Heart right ventricle (tissue), 16 donors: ENCODE measurements around the gene FMNL3. TPM values are rescaled to one million over a fixed set of nuclear protein-coding genes. Genes with fewer than 3 reads are reported as not detected.

ENCODE experiments used
- ATAC-seq, 8 donors: fragments of 200-7000 bp; cut with Tn5 transposase; one replicate each; pipeline ENCODE4 v1.9.1; 2020; ENCODE audit warnings: mild to moderate bottlenecking in 8 of 8, moderate library complexity in 8 of 8, moderate number of reproducible peaks in 1 of 8
- DNase-seq, 2 donors: peaks; one replicate each; pipeline ENCODE4 v3.0.0-alpha.2; 2020
- H3K27ac ChIP-seq, 10 donors: fragments of 200-600 bp; sonication (generic) in 2 of 10; one replicate each; pipeline versions ENCODE4 v1.5.0 to v1.8.0; 2020 to 2022; ENCODE audit warnings: mild to moderate bottlenecking in 3 of 10
- H3K27me3 ChIP-seq, 7 donors: fragments of 200-600 bp; one replicate each; pipeline ENCODE4 v1.8.0; 2021 to 2022; ENCODE audit warnings: mild to moderate bottlenecking in 2 of 7
- H3K36me3 ChIP-seq, 9 donors: fragments of 200-600 bp; sonication (generic) in 1 of 9; one replicate each; pipeline versions ENCODE4 v1.5.0 to v1.8.0; 2020 to 2022; ENCODE audit warnings: mild to moderate bottlenecking in 2 of 9
- H3K4me1 ChIP-seq, 9 donors: fragments of 200-600 bp; sonication (generic) in 1 of 9; one replicate each; pipeline versions ENCODE4 v1.5.0 to v1.8.0; 2020 to 2022; ENCODE audit warnings: mild to moderate bottlenecking in 4 of 9
- H3K4me3 ChIP-seq, 10 donors: fragments of 200-600 bp; sonication (generic) in 2 of 10; one replicate each; pipeline versions ENCODE4 v1.5.0 to v1.8.0; 2020 to 2022; ENCODE audit warnings: mild to moderate bottlenecking in 7 of 10, moderate library complexity in 2 of 10
- H3K9me3 ChIP-seq, 11 donors: fragments of 200-600 bp in 10 of 11; sonication (generic) in 2 of 11; one replicate each; pipeline versions ENCODE4 v1.5.0 to v1.8.0; 2013 to 2022; ENCODE audit warnings: mild to moderate bottlenecking in 2 of 11, control low read depth in 1 of 11, moderate library complexity in 1 of 11
- WGBS, 2 donors: extraction: QIAGEN DNeasy Blood & Tissue Kit; methylation state at CpG; one replicate each; pipeline ENCODE4 v1.1.7; 2013; ENCODE audit warnings: inconsistent platforms in 1 of 2; 5-methylcytosine and 5-hydroxymethylcytosine counted together
- intact Hi-C, 10 donors: fragments of 100-400 bp; cut with DNase I; formaldehyde crosslinking; loops; one replicate each; pipeline versions ENCODE4 v1.11.1 to v1.14.2; 2022
- polyA plus RNA-seq, 2 donors: library from polyadenylated mRNA; stranded (reverse); fragments of 200-250 nt; gene quantifications; one replicate each; pipeline ENCODE4 v1.2.3, GENCODE V29; 2013
- total RNA-seq, 10 donors: library from RNA; stranded (reverse); fragmentation: NEBNext Ultra II Directional in 3 of 10; extraction: Animal tissue kit (Norgen Biotek cat#: 25700) in 3 of 10; gene quantifications; one replicate each; pipeline versions ENCODE4 v1.2.1 to v1.2.4, GENCODE V29; 2021 to 2023
- TF ChIP-seq, protein P1 (sequence below), 9 donors: fragments of 200-600 bp; sonication (generic) in 2 of 9; IDR thresholded peaks; one replicate each; pipeline versions ENCODE4 v1.5.0 to v1.8.0; 2021 to 2022; ENCODE audit warnings: antibody characterized with exemption in 9 of 9, mild to moderate bottlenecking in 5 of 9, moderate library complexity in 1 of 9
- donor health status: Arrhythmogenic right ventricular cardiomyopathy.
- donor health status: ischemic (EF 13 %, LVEDD 7.1; RV severe dilation, severe dysfunction).
- donor health status: healthy with polysubstance abuse.
- donor health status: DM: no; HTN: yes; CAD: no.
- donor health status: DM: no; HTN: no; CAD: no.
- donor health status: ischemic (EF 25% LVEDD 6.9; RV normal size, moderate dysfunction).
- donor health status: ischemic (EF 25% LVEDD 5.7; RV mildly dilated, moderate dysfunction).
- donor health status: healthy.
- donor health status: DM: yes; HTN: yes; CAD: no.
- donor health status: Ischemic cardiomyopathy.
- donor health status: ischemic (EF 35%, LVEDD 5.7; RV mildly dilated, moderate dysfunction).
- donor health status: nonischemic (EF 11% LVEDD 7.7; RV severe dilation, severe dysfunction).
- donor health status: DM: yes; HTN: yes; CAD: no.
- donor health status: PGD.
- donor health status: ischemic (EF 29% LVEDD 5.4; RV normal size, mild dysfunction).
- donor health status: nonischemic (EF 23%, LVEDD 6.1; RV moderate dilation, normal function).

The FMNL3 gene
- total and polyA plus RNA-seq, 12 donors: 5.7 to 19.6 (median 11.3) TPM

- 90% methylated on average over 9 of the region's 9 CpGs for WGBS, 2 donors
- ATAC-seq: no peak
- TF ChIP-seq, protein P1, sequence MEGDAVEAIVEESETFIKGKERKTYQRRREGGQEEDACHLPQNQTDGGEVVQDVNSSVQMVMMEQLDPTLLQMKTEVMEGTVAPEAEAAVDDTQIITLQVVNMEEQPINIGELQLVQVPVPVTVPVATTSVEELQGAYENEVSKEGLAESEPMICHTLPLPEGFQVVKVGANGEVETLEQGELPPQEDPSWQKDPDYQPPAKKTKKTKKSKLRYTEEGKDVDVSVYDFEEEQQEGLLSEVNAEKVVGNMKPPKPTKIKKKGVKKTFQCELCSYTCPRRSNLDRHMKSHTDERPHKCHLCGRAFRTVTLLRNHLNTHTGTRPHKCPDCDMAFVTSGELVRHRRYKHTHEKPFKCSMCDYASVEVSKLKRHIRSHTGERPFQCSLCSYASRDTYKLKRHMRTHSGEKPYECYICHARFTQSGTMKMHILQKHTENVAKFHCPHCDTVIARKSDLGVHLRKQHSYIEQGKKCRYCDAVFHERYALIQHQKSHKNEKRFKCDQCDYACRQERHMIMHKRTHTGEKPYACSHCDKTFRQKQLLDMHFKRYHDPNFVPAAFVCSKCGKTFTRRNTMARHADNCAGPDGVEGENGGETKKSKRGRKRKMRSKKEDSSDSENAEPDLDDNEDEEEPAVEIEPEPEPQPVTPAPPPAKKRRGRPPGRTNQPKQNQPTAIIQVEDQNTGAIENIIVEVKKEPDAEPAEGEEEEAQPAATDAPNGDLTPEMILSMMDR (IDR thresholded peaks at IDR 0.05): no peak
- Histone ChIP-seq H3K4me1 (peaks cover 4 to 15% (median 12%) of the 10 kb centered on the region in 9 donors), H3K36me3 (peaks cover 0 to 44% (median 0%) of the 10 kb centered on the region in 9 donors), H3K4me3 (no peak overlapping the region), H3K9me3 (no peaks in the 10 kb centered on the region), H3K27ac (no peak overlapping the region), H3K27me3 (no peaks in the 10 kb centered on the region)
- DNase-seq: no peak
- intact Hi-C loops: loop anchor here in 1 of 10 donors (10.0 kb wide), 1 partner anchor 202 kb away; no protein-coding TSS in a partner anchor
These were observed 74.8 kb downstream of the FMNL3 start for GRCh38 chr12:49632401-49632800.

GRCh38 chr12:49631336-49631907, 75.8 kb downstream of the FMNL3 start:
- WGBS, 2 donors: 91 to 94% methylated on average over 6 of the region's 6 CpGs
- peak in 1 of 2 donors; percentile 3 for DNase-seq
- H3K36me3 ChIP-seq: peaks cover 0 to 44% (median 0%) of the 10 kb centered on the region in 9 donors
- no peaks in the 10 kb centered on the region for H3K27me3 ChIP-seq
- TF ChIP-seq, protein P1 (IDR thresholded peaks at IDR 0.05): no peak
- intact Hi-C loops: loop anchor here in 1 of 10 donors (10.0 kb wide), 1 partner anchor 203 kb away; no protein-coding TSS in a partner anchor
- H3K9me3 ChIP-seq: no peaks in the 10 kb centered on the region
- H3K4me1 ChIP-seq: peaks cover 0 to 5% (median 2%) of the 10 kb centered on the region in 9 donors
- ATAC-seq: no peak
- no peak overlapping the region for H3K27ac ChIP-seq
- H3K4me3 ChIP-seq: no peak overlapping the region

GRCh38 chr12:49627752-49628360, 79.3 kb downstream of the FMNL3 start:
- no peaks in the 10 kb centered on the region for H3K27me3 ChIP-seq
- WGBS, 2 donors: 88 to 89% methylated on average over 3 of the region's 3 CpGs
- TF ChIP-seq, protein P1 (IDR thresholded peaks at IDR 0.05): no peak
- DNase-seq (no peak), ATAC-seq (no peak)
- H3K27ac ChIP-seq: no peak overlapping the region
- intact Hi-C loops: no loop called here
- H3K9me3 ChIP-seq: no peaks in the 10 kb centered on the region
- H3K36me3 ChIP-seq: peaks cover 0 to 12% (median 0%) of the 10 kb centered on the region in 9 donors
- no peak overlapping the region for H3K4me3 ChIP-seq
- H3K4me1 ChIP-seq: peaks cover 0 to 15% (median 4%) of the 10 kb centered on the region in 9 donors

GRCh38 chr12:49626836-49627235, 80.4 kb downstream of the FMNL3 start:
- H3K4me3 ChIP-seq: no peak overlapping the region
- TF ChIP-seq, protein P1 (IDR thresholded peaks at IDR 0.05): no peak
- peaks cover 0 to 5% (median 0%) of the 10 kb centered on the region in 7 donors for H3K27me3 ChIP-seq
- WGBS, 2 donors: 87 to 88% methylated on average over 1 of the region's 1 CpG
- peaks cover 0 to 4% (median 0%) of the 10 kb centered on the region in 9 donors for H3K36me3 ChIP-seq
- ATAC-seq (no peak), DNase-seq (no peak)
- H3K9me3 ChIP-seq: no peaks in the 10 kb centered on the region
- intact Hi-C loops: no loop called here
- no peak overlapping the region for H3K27ac ChIP-seq
- peaks cover 10 to 25% (median 14%) of the 10 kb centered on the region in 9 donors for H3K4me1 ChIP-seq
